K562 (cell line): ENCODE data around the gene GLCCI1. TPM values are rescaled to one million over a fixed set of nuclear protein-coding genes. Genes with fewer than 3 reads are reported as not detected.

ENCODE experiments used
- ATAC-seq: fragments of 200-7000 bp; cut with Tn5 transposase; 3 replicates; pipeline ENCODE4 v1.9.1; 2020; ENCODE audit warnings: moderate library complexity
- BruUV-seq: library from RNA; stranded (reverse); fragments of 400-500 nt; replicated peaks from 2 replicates; lab custom pipeline; 2021; lab: Mats Ljungman, UMichigan
- CTCF ChIA-PET: fragments of 300-600 bp; formaldehyde crosslinking; extraction: SDS; loops from one replicate; lab custom pipeline; 2021; ENCODE audit warnings: low intra/inter-chr PET ratio; lab: Yijun Ruan, JAX
- POLR2A ChIA-PET: fragments of 300-600, 350-650 bp; sonication (Branson Sonifier 250); formaldehyde crosslinking; extraction: SDS; loops from one replicate; lab custom pipeline; 2021; ENCODE audit warnings: antibody characterized with exemption, inconsistent platforms; lab: Yijun Ruan, JAX
- DNase-seq, 4 experiments: peaks; one replicate each; pipeline versions ENCODE4 v3.0.0 to v3.0.0-alpha.2; 2011 to 2018; ENCODE audit warnings: low spot score in 3 of 4, mixed read lengths in 3 of 4; ENCODE audit errors: extremely low read depth in 1 of 4
- FAIRE-seq: peaks from 2 replicates; lab custom pipeline; 2011; peaks lifted over from hg19 to GRCh38; lab: Jason Lieb, UNC
- H2AFZ ChIP-seq: 2 replicates; pipeline ENCODE4 v1.6.0; 2011; ENCODE audit warnings: low read depth, low read length, control low read depth, inconsistent platforms
- H3K27ac ChIP-seq: fragments of 200-600 bp; 3 replicates; pipeline ENCODE4 v1.8.0; 2011; ENCODE audit warnings: low read depth, mild to moderate bottlenecking, control low read depth, inconsistent platforms, low read length, moderate library complexity, mixed read lengths; ENCODE audit errors: extremely low read depth
- H3K27me3 ChIP-seq, 2 experiments: fragments of 300-600 bp in 1 of 2; 2 replicates in 1 of 2; 3 replicates in 1 of 2; pipeline versions ENCODE4 v1.6.0 to v1.8.0; 2011; ENCODE audit warnings: inconsistent platforms in 2 of 2, low read length in 2 of 2, mild to moderate bottlenecking in 1 of 2, mixed read lengths in 1 of 2, moderate library complexity in 1 of 2; ENCODE audit not compliant: control insufficient read depth in 2 of 2, insufficient read depth in 2 of 2
- H3K36me3 ChIP-seq: fragments of 300-600 bp; 3 replicates; pipeline ENCODE4 v1.8.0; 2011; ENCODE audit warnings: mild to moderate bottlenecking, low read length, inconsistent platforms; ENCODE audit not compliant: control insufficient read depth, insufficient read depth
- H3K4me1 ChIP-seq, 2 experiments: fragments of 200-600 bp in 1 of 2; replicated peaks in 1 of 2; 2 replicates in 1 of 2; 3 replicates in 1 of 2; pipeline versions ENCODE4 v1.5.1 to v1.8.0; 2011; ENCODE audit warnings: inconsistent platforms in 2 of 2, low read length in 2 of 2, mild to moderate bottlenecking in 1 of 2, mixed read lengths in 1 of 2, moderate library complexity in 1 of 2; ENCODE audit not compliant: control insufficient read depth in 2 of 2, insufficient read depth in 2 of 2
- H3K4me2 ChIP-seq: 2 replicates; pipeline ENCODE4 v1.6.1; 2011; ENCODE audit warnings: low read length, control low read depth, inconsistent platforms, mixed read lengths; ENCODE audit not compliant: insufficient read depth
- H3K4me3 ChIP-seq: fragments of 200-600 bp; sonication (generic), shearing (Covaris generic); 2 replicates; pipeline ENCODE4 v1.5.1; 2016; ENCODE audit warnings: control low read depth, inconsistent platforms
- H3K79me2 ChIP-seq: fragments of 200-600 bp; 3 replicates; pipeline ENCODE4 v1.8.0; 2011; ENCODE audit warnings: low read length, inconsistent platforms; ENCODE audit not compliant: control insufficient read depth, insufficient read depth
- H3K9ac ChIP-seq, 2 experiments: 2 replicates each; pipeline versions ENCODE4 v1.6.0 to v1.6.1; 2011; ENCODE audit warnings: low read depth in 2 of 2, low read length in 2 of 2, control low read depth in 1 of 2, inconsistent platforms in 1 of 2, mild to moderate bottlenecking in 1 of 2, mixed read lengths in 1 of 2; ENCODE audit not compliant: insufficient read depth in 1 of 2
- H3K9me1 ChIP-seq: one replicate; pipeline ENCODE4 v1.6.0; 2011; ENCODE audit warnings: inconsistent platforms, mild to moderate bottlenecking, low read length, moderate library complexity; ENCODE audit not compliant: control insufficient read depth, insufficient read depth
- H3K9me3 ChIP-seq: replicated peaks from 2 replicates; pipeline ENCODE4 v1.5.1; 2011; ENCODE audit warnings: low read depth, low read length, inconsistent platforms; ENCODE audit not compliant: control insufficient read depth, insufficient read depth
- H4K20me1 ChIP-seq: replicated peaks from 2 replicates; pipeline ENCODE4 v1.6.1; 2011; ENCODE audit warnings: low read length, inconsistent platforms, mixed read lengths; ENCODE audit not compliant: control insufficient read depth, insufficient read depth
- BRD9 ChIP-seq: fragments of 450-650 bp; IDR thresholded peaks from 2 replicates; pipeline ENCODE4 v1.6.1; 2018; ENCODE audit warnings: low read depth; ENCODE audit not compliant: partially characterized antibody
- ELK3 ChIP-seq: fragments of 450-650 bp; formaldehyde crosslinking; IDR thresholded peaks from 2 replicates; pipeline ENCODE4 v1.4.0; 2020; ENCODE audit warnings: mild to moderate bottlenecking
- ERF ChIP-seq: fragments of 450-650 bp; formaldehyde crosslinking; IDR thresholded peaks from 2 replicates; pipeline ENCODE4 v1.4.0; 2020; ENCODE audit warnings: mild to moderate bottlenecking, mixed read lengths
- FOS ChIP-seq: IDR thresholded peaks from 3 replicates; pipeline ENCODE4 v1.6.1; 2011; ENCODE audit not compliant: insufficient read length; ENCODE audit errors: extremely low read depth
- JUND ChIP-seq, 2 experiments: IDR thresholded peaks; 2 replicates in 1 of 2; 3 replicates in 1 of 2; pipeline ENCODE4 v1.6.1; 2011; ENCODE audit warnings: borderline replicate concordance in 2 of 2, low read depth in 2 of 2, low read length in 2 of 2, improper control_type of control experiment in 1 of 2, missing biosample characterization in 1 of 2, missing genetic modification characterization in 1 of 2, missing genetic modification reagents in 1 of 2
- MBD2 ChIP-seq: sonication (generic); IDR thresholded peaks from 2 replicates; pipeline ENCODE4 v1.6.1; 2016; ENCODE audit warnings: low read depth, borderline replicate concordance
- MCM7 ChIP-seq, 2 experiments: fragments of 450-650 bp; IDR thresholded peaks; 2 replicates each; pipeline ENCODE4 v1.6.1; 2016 to 2018
- ZNF785 ChIP-seq: fragments of 250-450 bp; sonication (Bioruptor Pico); IDR thresholded peaks from 2 replicates; pipeline ENCODE4 v1.4.0; 2020; ENCODE audit warnings: mild to moderate bottlenecking
- WGBS: fragments of 100-300 bp; shearing (Covaris generic); methylation state at CpG from one replicate; pipeline ENCODE4 v1.1.6; 2016; ENCODE audit warnings: low coverage, mixed read lengths; ENCODE audit not compliant: insufficient coverage; ENCODE audit errors: missing lambda C conversion rate; 5-methylcytosine and 5-hydroxymethylcytosine counted together
- in situ Hi-C: fragments of 300-500 bp; cut with MboI; formaldehyde crosslinking; loops from 4 replicates; pipeline ENCODE4 v1.15.0; 2018; ENCODE audit warnings: inconsistent platforms, mixed read lengths
- intact Hi-C: fragments of 100-400 bp; cut with micrococcal nuclease; formaldehyde crosslinking; loops from 2 replicates; pipeline ENCODE4 v1.14.2; 2022
- polyA plus RNA-seq, 8 experiments: library from polyadenylated mRNA; depleted of rRNA in 4 of 8; stranded (reverse) in 5 of 8; unstranded in 3 of 8; fragments of >200 nt; fragmentation: Nextera tagmentation in 2 of 8; fragmentation: Illumina TruSeq in 1 of 8; extraction: Ambion mirVana in 2 of 8; extraction: Trizol in 1 of 8; gene quantifications; 2 replicates each; pipeline versions ENCODE4 v1.2.1 to v1.2.3, GENCODE V29; 2011 to 2014; ENCODE audit warnings: inconsistent platforms in 1 of 8, missing spikeins in 1 of 8
- total RNA-seq, 7 experiments: library from RNA; depleted of rRNA in 6 of 7; stranded (reverse); fragments of >200 nt in 6 of 7; fragmentation: Illumina TruSeq in 2 of 7; extraction: Trizol in 2 of 7; gene quantifications; 2 replicates each; pipeline versions ENCODE4 v1.2.1 to v1.2.3, GENCODE V29; 2011 to 2021; ENCODE audit warnings: low replicate concordance in 1 of 7

The GLCCI1 gene
- total and polyA plus RNA-seq, 9 of the 15 experiments (the other 6 are each of a cell fraction or from before 2014, with no cell fraction given): 2.7 to 11.9 (median 7.2) TPM

GRCh38 chr7:7964691-7965090 is 3.9 kb upstream of the GLCCI1 start:
- no peaks in the 10 kb centered on the region for H3K79me2 ChIP-seq
- H3K9ac ChIP-seq: no peak overlapping the region
- ChIA-PET POLR2A (no interaction called here), CTCF (no interaction called here)
- H3K4me2 ChIP-seq: no peak overlapping the region
- no TSS peak for BruUV-seq
- in situ Hi-C loops: no loop called here
- H3K36me3 ChIP-seq: no peaks in the 10 kb centered on the region
- DNase-seq: no peak
- FAIRE-seq: no peak
- no peaks in the 10 kb centered on the region for H4K20me1 ChIP-seq
- 28% methylated on average over 2 of the region's 2 CpGs for WGBS
- peaks cover 0 to 6% of the 10 kb centered on the region in 2 experiments; a peak in 1 of 5 replicates for H3K4me1 ChIP-seq
- ATAC-seq: no peak
- intact Hi-C loops: no loop called here
- no peaks in the 10 kb centered on the region for H3K9me1 ChIP-seq
- no peak for TF ChIP-seq MCM7 (IDR thresholded peaks at IDR 0.05)
- no peak for TF ChIP-seq MBD2
- no peak for TF ChIP-seq ZNF785 (CRISPR knock-in tag)
- no peak for TF ChIP-seq BRD9
- TF ChIP-seq FOS: no peak
- TF ChIP-seq ELK3 (CRISPR knock-in tag): no peak
- no peak for TF ChIP-seq ERF (CRISPR knock-in tag)
- TF ChIP-seq JUND (IDR thresholded peaks at IDR 0.05; ENCODE audit: borderline replicate concordance, low read depth, low read length): no peak
- TF ChIP-seq JUND (tag; IDR thresholded peaks at IDR 0.05; ENCODE audit: borderline replicate concordance, low read depth, low read length): no peak
- H3K9me3 ChIP-seq: no peaks in the 10 kb centered on the region
- H3K4me3 ChIP-seq: no peak overlapping the region
- H3K27me3 ChIP-seq: no peaks in the 10 kb centered on the region
- no peak overlapping the region for H3K27ac ChIP-seq
- no peak overlapping the region for H2AFZ ChIP-seq
